Tibial artery (tissue), 4 donors: ENCODE data around the gene AKAP13.

Source experiments
- DNase-seq, 2 donors: peaks; one replicate each; pipeline ENCODE4 v3.0.0-alpha.2; 2019
- H3K27ac ChIP-seq, 2 donors: fragments of 200-600 bp; sonication (generic) in 1 of 2; 1 replicate in 1 of 2; 2 replicates in 1 of 2; pipeline ENCODE4 v1.5.1; 2018 to 2019; ENCODE audit warnings: mild to moderate bottlenecking in 1 of 2
- H3K27me3 ChIP-seq, 2 donors: fragments of 200-600 bp; sonication (generic) in 1 of 2; one replicate each; pipeline versions ENCODE4 v1.5.1 to v1.6.0; 2016 to 2019
- H3K36me3 ChIP-seq, 3 donors: fragments of 200-600 bp; sonication (generic) in 2 of 3; one replicate each; pipeline ENCODE4 v1.5.1; 2016 to 2019; ENCODE audit warnings: mild to moderate bottlenecking in 2 of 3
- H3K4me1 ChIP-seq, 4 donors: fragments of 200-600 bp; sonication (generic) in 2 of 4; 1 replicate in 3 of 4; 2 replicates in 1 of 4; pipeline ENCODE4 v1.5.1; 2016 to 2019
- H3K4me3 ChIP-seq, 2 donors: fragments of 200-600 bp; sonication (generic) in 1 of 2; 1 replicate in 1 of 2; 2 replicates in 1 of 2; pipeline ENCODE4 v1.5.1; 2018 to 2019; ENCODE audit warnings: mild to moderate bottlenecking in 2 of 2
- H3K9me3 ChIP-seq, 3 donors: fragments of 200-600 bp; sonication (generic) in 1 of 3; one replicate each; pipeline ENCODE4 v1.5.1; 2016 to 2019
- CTCF ChIP-seq, 2 experiments: fragments of 200-600 bp in 1 of 2; fragments of 450-650 bp in 1 of 2; IDR thresholded peaks; one replicate each; pipeline ENCODE4 v1.5.1; 2017 to 2019; ENCODE audit warnings: antibody characterized with exemption in 2 of 2, mild to moderate bottlenecking in 1 of 2, moderate library complexity in 1 of 2
- intact Hi-C: fragments of 100-400 bp; cut with DNase I; formaldehyde crosslinking; loops from one replicate; pipeline ENCODE4 v1.15.0; 2023; ENCODE audit warnings: low total_unique reads

The AKAP13 gene

GRCh38 chr15:85758655-85758978 is 378.2 kb downstream of the AKAP13 start:
- peaks cover 0 to 25% (median 14%) of the 10 kb centered on the region in 4 donors for H3K4me1 ChIP-seq
- intact Hi-C loops, result no loop called here

GRCh38 chr15:85759376-85759775 is 379.0 kb downstream of the AKAP13 start:
- Histone ChIP-seq H3K27ac (no peak overlapping the region), H3K36me3 (peaks cover 0 to 31% (median 17%) of the 10 kb centered on the region in 3 donors), H3K4me1 (peaks cover 0 to 33% (median 21%) of the 10 kb centered on the region in 4 donors), H3K27me3 (no peaks in the 10 kb centered on the region), H3K9me3 (no peaks in the 10 kb centered on the region), H3K4me3 (no peak overlapping the region)
- no peak for TF ChIP-seq CTCF (IDR thresholded peaks at IDR 0.05)
- DNase-seq, result no peak
- intact Hi-C loops, result no loop called here

More at GRCh38 chr15:85758655-85758978, 378.2 kb downstream of the AKAP13 start:
- H3K36me3 ChIP-seq, result peaks cover 0 to 31% (median 17%) of the 10 kb centered on the region in 3 donors
- H3K4me3 ChIP-seq, result no peak overlapping the region
- H3K27me3 ChIP-seq, result no peaks in the 10 kb centered on the region
- no peaks in the 10 kb centered on the region for H3K9me3 ChIP-seq
- peak in 1 of 2 donors; percentile 61 for DNase-seq
- no peak for TF ChIP-seq CTCF (IDR thresholded peaks at IDR 0.05)
- no peak overlapping the region for H3K27ac ChIP-seq

DNA sequence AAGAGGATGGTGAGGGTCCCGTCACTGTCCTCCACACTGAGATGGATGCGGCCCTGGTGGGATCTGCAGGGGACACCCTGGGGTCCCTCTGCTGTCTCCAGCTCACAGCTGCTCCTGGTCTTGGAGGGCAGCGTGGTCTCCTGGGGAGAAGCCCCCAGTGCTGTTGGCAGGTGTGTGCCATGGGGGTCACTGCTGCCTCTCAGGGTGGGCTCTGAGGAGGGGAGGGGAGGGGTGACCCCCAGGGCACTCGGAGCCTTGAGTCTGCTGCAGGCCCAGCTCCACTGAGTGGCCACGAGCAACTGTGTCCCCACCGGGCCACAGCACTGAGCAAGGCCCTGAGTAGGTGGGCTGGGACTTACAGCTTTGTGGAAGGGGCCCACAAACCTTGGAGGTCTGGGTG is 379.6 kb downstream of the AKAP13 start:
- DNase-seq, result no peak
- Histone ChIP-seq H3K9me3 (no peaks in the 10 kb centered on the region), H3K36me3 (peaks cover 0 to 31% (median 17%) of the 10 kb centered on the region in 3 donors), H3K27ac (no peak overlapping the region), H3K4me3 (no peak overlapping the region), H3K27me3 (no peaks in the 10 kb centered on the region), H3K4me1 (peaks cover 0 to 34% (median 24%) of the 10 kb centered on the region in 4 donors)
- intact Hi-C loops, result no loop called here
- TF ChIP-seq CTCF (IDR thresholded peaks at IDR 0.05), result no peak

- peaks cover 0 to 31% (median 17%) of the 10 kb centered on the region in 3 donors for H3K36me3 ChIP-seq
- intact Hi-C loops, result no loop called here
- no peaks in the 10 kb centered on the region for H3K9me3 ChIP-seq
- peaks cover 0 to 30% (median 22%) of the 10 kb centered on the region in 4 donors for H3K4me1 ChIP-seq
- no peak for DNase-seq
- no peak overlapping the region for H3K4me3 ChIP-seq
- no peaks in the 10 kb centered on the region for H3K27me3 ChIP-seq
- no peak overlapping the region for H3K27ac ChIP-seq
- no peak for TF ChIP-seq CTCF (IDR thresholded peaks at IDR 0.05)
Measured at GRCh38 chr15:85760531-85761371, 380.3 kb downstream of the AKAP13 start.

GRCh38 chr15:85761635-85762034 is 381.2 kb downstream of the AKAP13 start:
- H3K4me1 ChIP-seq, result peaks cover 0 to 34% (median 28%) of the 10 kb centered on the region in 4 donors
- no peak for DNase-seq
- H3K27me3 ChIP-seq, result no peaks in the 10 kb centered on the region
- intact Hi-C loops, result no loop called here
- no peak overlapping the region for H3K4me3 ChIP-seq
- TF ChIP-seq CTCF (IDR thresholded peaks at IDR 0.05), result no peak
- no peak overlapping the region for H3K27ac ChIP-seq
- no peaks in the 10 kb centered on the region for H3K9me3 ChIP-seq
- peaks cover 0 to 31% (median 17%) of the 10 kb centered on the region in 3 donors for H3K36me3 ChIP-seq
